ENCODE data around the gene FOXP1.

DNA sequence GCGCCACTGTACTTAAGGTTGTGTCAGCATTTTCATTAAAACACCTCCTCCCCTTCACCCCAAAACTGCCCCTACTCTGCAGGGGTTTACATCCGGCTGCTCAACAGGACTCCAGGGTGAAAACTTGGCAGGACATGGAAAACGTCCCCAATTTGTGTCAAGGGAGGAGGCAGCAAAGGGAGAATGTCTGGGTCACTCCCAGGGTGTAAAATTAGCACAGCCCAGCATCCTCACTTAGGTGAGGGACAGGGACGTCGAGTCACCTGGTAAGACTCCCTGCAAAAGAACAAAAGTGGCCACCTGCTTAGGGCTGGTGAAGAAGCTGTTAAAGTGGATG lies 532.3 kb downstream of the FOXP1 start:
- TF ChIP-seq, protein P1, sequence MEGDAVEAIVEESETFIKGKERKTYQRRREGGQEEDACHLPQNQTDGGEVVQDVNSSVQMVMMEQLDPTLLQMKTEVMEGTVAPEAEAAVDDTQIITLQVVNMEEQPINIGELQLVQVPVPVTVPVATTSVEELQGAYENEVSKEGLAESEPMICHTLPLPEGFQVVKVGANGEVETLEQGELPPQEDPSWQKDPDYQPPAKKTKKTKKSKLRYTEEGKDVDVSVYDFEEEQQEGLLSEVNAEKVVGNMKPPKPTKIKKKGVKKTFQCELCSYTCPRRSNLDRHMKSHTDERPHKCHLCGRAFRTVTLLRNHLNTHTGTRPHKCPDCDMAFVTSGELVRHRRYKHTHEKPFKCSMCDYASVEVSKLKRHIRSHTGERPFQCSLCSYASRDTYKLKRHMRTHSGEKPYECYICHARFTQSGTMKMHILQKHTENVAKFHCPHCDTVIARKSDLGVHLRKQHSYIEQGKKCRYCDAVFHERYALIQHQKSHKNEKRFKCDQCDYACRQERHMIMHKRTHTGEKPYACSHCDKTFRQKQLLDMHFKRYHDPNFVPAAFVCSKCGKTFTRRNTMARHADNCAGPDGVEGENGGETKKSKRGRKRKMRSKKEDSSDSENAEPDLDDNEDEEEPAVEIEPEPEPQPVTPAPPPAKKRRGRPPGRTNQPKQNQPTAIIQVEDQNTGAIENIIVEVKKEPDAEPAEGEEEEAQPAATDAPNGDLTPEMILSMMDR (IDR thresholded peaks at IDR 0.05 in 4 of 5, conservative IDR thresholded peaks at IDR 0.05 in 1 of 5), result no peak
- no peak for TF ChIP-seq POLR2A (IDR thresholded peaks at IDR 0.05)
